T-helper 2 cell (primary cell): ENCODE results near the gene MMP28.
A peak's percentile ranks its signal among the peaks of the same experiment; 100 is the strongest.
"Not testable (repeated sequence)": the region's sequence is repeated elsewhere in the genome, so short reads cannot be mapped to it uniquely, and the experiment has no call there.

ENCODE experiments used
- DNase-seq, 5 experiments: peaks; one replicate each; pipeline versions ENCODE4 v3.0.0 to v3.0.0-alpha.2; 2012 to 2022

MMP28 gene

DNA sequence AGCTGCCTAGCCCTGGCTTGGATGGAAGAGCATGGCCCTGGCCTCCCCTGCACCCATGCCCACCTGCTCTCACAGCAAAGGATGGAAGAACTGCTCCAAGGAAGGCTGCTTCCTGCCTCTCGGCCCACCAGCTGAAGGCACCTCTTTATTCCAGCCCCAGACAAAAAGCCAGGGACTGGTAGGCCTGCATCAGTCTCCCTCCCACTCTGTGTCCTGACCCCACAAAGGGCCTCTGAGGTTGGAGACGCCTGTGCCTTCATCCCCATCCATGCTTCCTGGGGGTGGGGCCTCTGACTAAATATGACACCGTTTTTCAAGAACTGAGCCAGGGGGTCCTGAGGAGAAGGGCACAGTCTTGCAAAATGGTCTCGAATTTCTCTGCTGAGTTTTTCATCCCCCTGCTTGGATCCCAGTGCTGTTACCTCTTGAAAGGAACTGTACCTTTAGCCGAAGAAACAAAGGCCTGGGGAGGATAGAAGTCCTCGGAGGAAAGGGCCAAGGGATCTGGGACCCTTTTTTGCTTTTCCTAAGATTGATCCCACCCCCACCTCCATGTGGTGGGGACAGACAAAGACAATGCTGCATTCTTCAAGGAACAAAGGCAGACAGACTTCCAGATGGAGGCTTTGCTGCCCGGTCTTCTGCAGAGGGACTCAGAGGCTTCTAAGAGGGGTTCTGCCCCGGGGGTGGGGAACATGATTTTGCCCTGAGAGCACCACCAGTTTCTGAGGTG lies 29.5 kb downstream of the MMP28 start:
- DNase-seq, result no peak

DNA sequence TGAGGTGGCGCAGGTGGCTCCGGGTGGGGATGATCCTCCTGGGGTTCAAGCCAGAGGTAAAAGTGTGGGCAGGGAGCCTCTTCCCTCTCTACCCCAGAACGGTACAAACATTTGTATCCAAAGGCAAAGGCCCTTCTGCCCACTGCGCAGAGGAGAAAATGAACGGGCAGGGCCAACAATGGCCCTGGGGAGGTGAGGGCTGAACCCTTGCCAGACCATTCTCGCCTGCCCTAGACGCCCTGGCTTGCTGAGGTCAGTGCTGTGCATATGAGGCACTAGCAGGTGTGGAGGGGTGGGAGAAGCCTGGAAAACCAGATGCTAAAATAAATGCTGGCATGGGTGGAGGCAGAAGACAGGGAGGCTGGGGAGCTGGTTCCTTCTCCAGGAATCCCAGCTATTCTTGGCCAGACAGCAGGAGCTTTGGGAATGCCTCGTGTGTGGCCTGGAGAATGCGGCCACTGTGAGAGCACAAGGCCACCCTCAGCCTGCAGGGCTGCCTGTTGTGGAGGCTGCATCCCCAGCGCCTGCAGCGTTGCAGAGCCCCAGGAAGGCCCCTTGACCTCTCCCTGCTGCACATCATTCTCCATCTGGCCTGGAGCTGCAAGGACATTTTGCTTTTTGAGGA lies 30.2 kb downstream of the MMP28 start:
- no peak for DNase-seq

DNA sequence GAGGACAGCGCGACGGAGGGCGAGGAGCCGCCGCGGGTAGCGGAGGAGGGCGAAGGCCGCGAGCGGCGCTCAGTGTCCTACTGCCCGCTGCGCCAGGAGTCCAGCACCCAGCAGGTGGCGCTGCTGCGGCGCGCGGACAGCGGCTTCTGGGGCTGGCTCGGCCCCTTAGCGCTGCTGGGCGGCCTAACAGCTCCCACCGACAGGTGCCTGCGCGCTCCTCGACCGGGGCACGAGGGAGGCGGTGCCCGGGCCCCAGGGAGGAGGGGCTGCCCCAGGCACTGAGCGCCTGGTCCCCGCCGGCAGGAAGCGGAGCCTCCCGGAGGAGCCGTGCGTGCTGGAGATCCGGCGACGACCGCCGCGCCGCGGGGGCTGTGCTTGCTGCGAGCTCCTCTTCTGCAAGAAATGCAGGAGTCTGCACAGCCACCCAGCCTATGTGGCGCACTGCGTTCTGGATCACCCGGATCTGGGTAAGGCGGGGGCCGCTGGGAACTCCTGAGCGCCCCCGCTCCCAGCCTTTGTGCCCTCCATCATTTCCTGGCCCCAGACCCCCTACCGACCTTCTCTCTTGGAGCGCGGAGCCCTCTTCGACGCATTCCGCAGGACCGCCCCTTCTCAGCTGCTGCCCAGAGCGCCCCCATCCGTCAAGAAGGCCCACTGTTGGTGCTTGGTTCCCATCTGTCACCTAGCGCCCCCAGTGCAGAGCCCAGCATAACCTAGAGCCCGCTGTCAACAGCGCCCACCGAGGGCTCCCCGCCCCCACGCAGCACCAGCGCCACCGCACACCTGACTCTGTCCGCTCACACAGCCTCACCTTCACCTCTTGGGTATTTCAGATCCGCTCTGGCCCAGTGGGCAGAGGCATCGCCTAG lies 31.1 kb downstream of the MMP28 start:
- DNase-seq, result peak; percentile 76 to 88 (median 80)

DNA sequence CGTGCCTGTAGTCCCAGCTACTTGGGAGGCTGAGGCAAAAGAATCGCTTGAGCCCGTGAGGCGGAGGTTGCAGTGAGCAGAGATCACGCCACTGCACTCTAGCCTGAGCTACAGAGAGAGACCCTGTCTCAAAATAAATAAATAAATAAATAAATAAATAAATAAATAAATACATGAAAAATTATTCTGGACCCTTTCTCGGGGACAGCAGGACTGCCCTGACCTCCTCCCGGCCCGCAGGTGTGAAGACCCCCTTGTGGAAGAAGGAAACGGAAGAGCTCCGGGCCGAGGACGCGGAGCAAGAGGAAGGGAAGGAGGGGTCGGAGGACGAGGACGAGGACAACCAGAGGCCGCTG lies 31.7 kb downstream of the MMP28 start:
- DNase-seq, result no peak

DNA sequence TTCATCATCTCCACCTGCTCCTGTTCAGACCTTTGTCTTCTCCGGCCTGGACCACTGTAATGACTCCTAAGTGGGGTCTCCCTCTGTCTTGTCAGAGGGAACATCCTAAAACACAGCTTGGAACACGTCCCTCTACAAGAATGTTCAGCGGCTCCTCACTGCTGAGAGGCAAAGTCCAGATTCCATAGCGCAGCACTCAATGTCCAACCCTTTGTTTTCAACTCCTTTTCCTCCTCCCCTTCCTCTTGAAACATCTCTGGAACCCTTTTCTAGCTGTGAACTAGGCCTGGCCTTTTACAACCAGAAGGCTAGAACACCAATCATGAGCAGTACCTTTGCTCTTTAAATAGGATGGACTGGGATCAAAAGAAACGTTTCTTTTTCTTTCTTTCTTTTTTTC lies 33.8 kb downstream of the MMP28 start:
- no peak for DNase-seq

DNA sequence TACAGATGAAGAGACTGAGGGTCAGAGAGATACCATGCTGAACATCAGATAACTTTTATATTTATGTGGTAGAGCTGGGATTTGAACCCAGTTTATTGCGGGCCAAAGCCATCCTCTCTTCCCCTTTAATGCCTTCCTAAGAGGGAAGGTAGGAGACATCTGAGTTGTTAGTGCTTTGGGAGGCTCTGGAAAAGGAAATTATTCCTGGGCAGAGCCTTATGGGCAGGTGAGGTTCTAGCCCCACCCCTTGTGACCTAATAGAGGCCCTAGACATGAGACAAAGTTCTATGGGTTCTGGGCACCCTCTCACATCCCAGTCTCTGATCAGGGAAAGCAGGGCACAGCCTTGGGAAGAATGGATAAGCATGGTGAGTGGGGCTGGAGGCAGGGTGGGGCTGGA lies 34.9 kb downstream of the MMP28 start, which contains the start of gene C17orf50:
C17orf50 (plus strand) TSS at position 301 of the 400 bp plus-strand sequence; CDS start at position 356, 55 bp downstream.
- no peak for DNase-seq

DNA sequence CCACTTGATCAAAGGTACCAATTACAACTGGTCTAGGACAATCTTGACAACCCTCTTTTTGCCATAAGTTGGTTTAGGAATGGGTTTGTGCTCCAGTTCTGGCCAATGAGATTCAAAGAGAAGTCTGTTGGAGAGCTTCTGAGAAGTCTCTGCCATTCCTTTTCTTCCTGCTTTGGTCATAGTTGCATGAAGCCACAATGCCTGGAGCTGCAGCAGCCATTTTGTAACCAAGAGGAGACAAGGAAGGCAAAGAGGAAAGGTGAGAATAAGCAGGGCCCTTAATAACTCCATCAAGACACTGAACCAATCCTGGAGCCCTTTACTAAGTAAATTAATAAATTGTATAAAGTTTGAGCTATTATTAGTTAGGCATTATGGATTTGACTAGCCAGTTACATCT lies 38.2 kb downstream of the MMP28 start:
- DNase-seq, result no peak

DNA sequence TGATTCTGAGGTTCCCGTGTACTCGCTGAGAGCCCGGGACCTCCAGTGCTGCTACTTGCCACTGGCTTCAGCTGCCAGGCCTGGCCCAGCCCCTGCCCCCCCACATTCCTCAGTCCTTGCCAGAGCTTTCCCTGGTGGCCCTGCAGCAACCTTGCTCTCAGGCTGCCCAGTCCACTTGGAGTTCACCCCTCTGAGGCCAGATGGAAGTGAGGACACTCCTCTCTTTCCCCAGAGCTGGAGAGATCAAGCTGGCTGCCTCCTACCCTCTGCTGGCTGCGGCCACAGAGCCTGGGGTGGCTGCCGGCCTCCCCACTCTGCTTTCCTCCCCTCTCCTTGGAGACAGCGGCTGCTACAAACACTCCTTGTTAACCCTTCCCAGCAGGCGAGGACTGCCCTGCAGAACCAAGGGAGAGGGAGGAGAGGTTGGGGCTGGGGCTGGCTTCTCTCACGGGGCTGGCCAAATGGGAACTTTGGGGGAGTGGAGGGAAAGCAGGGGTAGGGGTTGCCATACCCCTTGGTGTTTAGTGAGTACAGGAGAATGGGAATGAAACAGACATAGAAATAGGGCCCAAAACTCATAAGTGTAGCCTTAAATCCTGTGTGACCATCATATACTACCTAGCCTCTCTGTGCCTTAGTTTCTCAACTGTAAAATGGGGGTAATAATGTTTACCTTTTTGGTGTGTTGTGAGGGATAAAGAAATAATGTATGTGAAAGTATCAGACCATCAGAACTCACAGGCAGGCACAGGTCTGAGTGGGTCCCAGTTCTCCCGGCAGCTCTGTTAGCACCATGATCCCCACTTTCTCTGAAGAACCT lies 42.3 kb downstream of the MMP28 start, which contains the start of gene GAS2L2:
GAS2L2 (minus strand) TSS at position 295 of the 820 bp plus-strand sequence. CDS start 389 bp downstream, outside the sequence.
- no peak for DNase-seq

DNA sequence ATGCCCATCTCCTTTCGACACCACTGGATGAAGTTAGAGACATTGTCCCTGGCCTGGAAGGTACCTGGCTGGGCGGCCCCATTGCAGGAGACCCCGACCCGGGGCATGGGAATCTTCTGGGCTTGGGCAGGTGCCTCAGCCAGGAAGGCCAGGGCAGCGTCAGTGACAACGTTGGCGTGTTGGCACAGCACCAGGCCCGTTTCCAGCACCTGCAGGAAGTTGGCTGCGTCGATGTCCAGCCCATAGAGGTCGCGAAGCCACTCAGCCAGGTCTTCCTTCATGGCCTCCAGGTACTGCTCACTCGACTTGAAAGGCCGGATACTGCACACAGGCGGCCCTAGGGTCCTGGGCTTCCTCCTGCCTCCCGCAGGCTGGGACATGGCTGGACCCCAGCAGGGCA lies 43.0 kb downstream of the MMP28 start:
- no peak for DNase-seq

DNA sequence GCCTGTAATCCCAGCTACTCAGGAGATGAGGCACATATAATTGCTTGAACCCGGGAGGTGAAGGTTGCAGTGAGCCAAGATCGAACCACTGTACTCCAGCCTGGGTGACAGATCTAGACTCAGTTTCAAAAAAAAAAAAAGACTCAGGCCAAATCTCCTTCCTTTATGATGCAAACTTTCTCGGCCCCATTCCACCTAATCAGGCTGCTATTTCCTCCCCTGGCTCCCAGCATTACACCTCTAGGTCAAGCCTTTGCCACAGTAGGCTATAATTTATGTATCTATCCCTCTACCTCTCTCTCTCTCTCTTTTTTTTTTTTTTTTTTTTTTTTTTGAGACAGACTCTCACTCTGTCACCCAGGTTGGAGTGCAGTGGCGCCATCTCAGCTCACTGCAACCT lies 43.9 kb downstream of the MMP28 start:
- not testable (repeated sequence) for DNase-seq

DNA sequence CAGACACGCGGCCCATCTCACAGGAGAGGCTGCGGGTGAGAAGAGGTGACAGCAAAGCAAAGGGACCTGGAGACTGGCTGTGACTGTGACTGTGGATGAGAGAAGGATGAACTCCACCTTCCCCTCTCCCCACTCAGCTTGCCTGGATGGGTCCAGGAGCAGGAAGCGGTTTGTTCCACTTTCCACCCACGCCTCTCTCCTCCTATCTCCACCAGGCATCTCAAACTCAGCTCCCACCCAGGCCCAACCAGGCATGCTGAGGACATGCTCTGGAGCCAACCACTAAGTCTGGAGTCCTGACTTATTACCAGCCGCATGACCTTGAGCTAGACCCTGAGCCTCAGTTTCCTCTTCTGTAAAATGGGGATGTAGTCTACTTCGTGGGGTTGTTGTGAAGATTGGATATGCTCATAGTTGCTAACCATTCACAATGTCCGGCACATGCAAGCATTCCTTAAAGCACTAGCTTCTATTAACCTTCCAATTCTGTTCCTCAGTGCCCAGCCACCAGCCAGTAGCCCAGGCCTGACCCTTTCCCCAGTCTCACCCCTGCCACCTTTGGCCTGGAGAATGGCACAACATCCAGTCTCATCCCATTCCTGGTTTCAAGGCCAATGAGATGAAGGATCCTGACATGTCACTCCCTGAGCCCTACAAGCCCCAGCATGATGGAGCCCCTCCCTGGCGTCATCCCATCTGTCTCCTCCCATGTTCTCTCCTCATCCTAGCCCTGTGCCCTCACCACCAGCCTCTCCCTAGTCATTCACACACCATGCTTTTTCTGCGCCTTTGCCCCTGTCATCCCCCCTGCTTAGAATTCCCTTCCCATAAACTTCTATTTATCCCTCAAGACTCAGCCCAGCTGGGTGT lies 44.7 kb downstream of the MMP28 start:
- no peak for DNase-seq

DNA sequence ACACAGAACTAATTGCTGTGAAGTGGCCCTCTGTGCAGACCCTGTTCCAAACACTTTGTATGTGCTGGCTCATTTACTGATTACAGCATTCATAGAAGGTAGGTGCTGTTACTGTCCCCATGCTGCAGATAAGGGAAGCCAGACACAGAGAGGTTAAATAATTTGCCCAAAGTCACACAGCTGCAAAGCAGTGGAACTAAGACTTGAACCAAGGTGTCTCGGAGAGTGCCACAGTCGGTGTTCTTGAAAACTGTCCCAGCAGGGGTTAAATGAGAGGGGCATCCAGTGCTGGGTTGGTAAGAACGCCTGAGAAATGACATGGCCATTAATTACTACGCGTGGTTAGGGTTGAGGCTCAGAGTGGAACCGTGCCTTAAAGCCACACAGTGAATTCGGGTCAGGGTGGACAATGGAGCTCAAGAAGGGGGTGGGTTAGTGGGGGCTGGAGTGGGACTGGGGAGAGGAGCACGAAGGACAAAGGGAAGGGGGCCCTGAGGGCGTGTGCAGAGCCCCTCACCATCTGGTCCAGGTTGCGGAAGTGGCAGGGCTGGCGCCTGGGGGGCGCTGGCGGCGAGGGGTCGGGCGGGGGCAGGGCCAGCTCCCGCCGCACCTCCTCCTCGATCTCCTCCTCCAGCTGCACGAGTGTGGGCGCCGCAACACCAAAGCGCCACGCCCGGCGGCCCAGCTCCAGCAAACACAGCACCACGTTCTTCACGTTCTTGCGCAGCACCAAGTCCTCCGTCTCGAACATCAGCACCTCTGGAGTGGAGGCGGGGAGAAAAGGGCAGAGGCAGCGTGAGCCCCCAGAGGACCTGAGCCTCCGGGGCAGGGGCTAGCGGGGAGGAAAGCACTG lies 45.7 kb downstream of the MMP28 start:
- DNase-seq, result peak in 1 of 5 experiments; percentile 34

DNA sequence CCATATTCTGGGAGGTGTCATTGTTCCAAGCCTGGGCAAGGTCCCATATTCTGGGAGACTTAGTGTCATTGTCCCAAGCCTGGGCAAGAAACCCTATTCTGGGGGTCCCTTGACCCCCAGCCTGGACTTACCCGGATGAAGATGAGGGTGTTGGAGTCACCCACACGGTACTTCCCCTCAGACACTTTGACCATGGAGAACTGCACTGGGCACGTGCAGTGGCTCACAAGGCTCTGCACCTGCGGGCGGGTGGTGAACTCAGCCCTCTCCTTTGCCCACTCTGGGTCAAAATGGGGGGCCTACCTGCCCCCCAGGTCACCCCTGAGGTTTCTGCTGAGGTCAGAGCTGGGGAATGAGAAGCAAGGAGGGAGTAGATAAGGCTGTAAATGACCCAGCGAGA lies 46.5 kb downstream of the MMP28 start:
- DNase-seq, result no peak

DNA sequence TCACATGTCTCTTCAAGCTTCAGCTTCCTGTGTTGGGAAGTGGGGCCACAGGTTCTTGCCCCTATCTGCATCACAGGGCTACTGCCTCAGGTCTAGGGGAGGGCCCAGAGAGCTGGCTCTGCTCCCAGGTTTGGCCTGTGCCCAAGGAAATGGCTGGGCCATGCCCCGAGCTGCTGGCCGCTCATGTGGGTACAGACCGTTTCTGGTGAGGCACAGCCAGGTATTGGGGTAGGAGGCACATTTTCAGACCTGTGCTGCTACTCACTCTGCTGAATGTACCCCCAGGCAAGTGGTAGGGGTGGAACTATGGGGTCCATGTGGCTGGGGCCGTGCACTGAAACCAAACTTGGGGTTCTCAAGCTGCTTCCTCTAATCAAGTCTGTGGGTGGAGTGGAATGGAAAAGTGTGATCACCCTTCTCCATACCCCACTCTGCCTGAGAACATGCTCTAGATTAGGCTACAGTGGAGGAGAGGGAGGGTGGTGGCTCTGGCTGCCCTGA lies 47.0 kb downstream of the MMP28 start:
- DNase-seq, result no peak

DNA sequence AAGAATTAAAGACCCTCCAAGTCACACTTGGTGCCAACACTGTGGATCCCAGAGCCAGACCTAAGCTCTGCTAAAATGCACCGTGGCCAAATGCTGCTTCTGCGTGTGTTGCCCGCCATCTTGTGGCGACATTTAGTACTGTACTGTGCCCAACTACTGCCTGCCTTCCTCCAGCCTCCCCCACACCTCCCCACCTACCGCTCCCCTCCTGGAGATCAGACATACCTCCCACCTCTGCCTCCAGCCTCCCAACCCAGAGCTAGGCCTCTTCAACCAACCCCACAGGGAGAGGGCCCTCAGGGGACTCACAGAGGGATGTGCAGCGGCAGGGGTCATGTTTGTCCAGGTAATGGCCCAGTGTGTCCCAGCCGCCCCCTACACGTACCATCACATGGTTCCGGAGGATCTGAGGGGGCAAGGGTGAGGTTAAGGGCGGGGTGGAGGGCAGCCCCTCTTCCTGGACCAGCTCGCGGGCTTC lies 47.9 kb downstream of the MMP28 start:
- peak; percentile 33 to 76 (median 63) for DNase-seq

DNA sequence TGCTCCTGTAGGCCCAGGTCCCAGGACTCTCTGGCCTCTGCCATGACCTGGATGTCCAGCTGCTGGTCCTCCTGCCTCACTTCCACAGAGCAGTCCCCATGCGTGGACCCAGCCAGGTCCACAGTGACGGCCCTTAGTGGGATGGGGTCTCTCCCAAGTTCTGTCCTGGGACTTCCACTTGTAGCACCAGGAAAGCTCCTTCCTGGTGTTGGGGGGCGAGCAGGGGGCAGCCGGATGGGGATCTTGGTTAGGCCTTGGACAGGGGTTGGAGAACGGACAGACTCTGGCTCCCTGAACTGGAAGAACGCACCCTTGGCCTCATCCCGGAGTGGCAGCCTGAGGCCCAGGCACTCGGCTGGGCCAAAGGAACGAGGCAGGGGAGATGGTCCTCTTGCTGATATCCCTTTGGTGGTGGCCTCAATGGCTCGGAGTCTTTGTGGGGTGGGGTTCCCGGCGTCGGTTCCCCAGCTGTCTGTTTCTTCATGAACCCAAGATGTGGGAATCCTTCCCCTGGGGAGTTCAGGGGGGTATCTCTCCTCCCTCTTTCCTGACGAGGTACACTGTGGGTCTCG lies 49.6 kb downstream of the MMP28 start:
- no peak for DNase-seq

DNA sequence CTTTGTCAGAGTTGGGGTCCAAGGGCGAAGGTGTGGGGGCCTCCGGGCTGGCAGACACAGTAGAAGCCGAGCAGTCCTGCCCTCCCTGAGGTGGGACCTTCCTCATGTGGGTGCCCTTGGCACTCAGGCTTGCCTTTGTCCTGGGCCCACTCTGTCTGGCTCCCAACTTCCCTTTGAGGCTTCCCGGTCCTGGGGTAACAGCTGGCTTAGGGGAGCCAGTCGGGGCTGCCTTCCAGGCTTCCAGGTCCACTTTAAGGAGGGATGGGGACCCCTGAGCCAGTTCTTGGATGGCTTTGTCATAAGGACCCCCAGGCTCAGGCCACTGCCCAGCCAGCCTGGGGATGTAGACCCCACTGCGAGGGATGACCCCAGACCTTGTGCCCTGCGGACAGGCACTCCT lies 50.2 kb downstream of the MMP28 start:
- no peak for DNase-seq

DNA sequence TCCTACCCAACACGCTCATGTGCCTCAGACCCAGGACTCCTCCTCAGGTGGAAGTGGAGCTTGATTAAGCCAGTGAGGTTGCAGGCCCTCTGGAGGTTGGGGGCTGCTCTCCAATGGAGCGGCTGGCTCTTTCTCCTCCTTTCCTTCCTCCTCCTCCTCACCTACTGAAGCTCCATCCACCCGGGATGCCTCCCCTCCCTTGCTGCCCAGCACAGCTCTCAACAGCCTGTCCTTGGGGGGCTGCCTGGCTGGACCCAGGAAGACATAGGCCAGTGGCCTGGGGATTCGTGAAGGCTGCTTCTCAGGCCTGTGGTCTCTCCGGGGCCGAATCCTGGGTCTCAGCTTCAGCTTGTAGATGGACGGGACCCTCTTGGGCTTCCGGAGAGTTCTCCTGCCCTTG lies 50.6 kb downstream of the MMP28 start:
- no peak for DNase-seq

DNA sequence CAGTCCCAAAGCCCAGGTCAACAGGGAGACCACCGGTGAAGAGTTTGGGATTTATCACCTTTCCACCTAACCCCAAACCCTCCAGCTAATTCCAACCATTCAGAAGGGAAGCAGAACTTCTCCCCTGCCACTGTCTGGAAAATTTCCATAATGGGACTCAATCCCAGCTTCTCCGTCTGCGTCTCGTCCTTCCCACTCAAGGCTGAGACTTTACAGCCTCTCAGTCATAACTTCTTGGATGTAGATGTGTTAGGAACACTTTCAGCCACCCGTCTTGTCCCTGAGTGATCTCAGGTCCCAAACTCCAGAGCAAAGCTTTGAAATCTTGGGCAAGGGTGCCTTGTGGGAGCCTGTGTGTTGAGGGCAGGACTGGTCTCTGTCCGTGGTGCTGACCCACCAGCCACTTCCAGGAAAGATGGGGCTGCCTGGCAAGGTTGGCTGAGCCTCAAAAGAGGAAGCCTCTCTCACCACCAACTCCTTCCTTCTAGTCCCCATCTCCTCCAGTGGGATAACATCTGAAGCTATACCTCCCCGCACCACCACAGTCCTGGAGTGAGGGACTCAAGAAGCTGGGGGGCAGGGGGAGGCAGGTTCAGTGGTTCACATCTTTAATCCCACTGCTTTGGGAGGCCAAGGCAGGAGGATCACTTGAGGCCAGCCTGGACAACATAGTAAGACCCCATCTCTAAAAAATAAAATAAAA lies 51.7 kb downstream of the MMP28 start:
- DNase-seq, result peak in 1 of 5 experiments; percentile 20
